NCI-H1694 (cell line): Measurements from ENCODE around the gene LMAN2.
A peak's percentile ranks its signal among the peaks of the same experiment; 100 is the strongest.

ENCODE experiments used
- DNase-seq: peaks from one replicate; lab custom pipeline; 2025; lab: John Stamatoyannopoulos, UW

Gene LMAN2, protein sequence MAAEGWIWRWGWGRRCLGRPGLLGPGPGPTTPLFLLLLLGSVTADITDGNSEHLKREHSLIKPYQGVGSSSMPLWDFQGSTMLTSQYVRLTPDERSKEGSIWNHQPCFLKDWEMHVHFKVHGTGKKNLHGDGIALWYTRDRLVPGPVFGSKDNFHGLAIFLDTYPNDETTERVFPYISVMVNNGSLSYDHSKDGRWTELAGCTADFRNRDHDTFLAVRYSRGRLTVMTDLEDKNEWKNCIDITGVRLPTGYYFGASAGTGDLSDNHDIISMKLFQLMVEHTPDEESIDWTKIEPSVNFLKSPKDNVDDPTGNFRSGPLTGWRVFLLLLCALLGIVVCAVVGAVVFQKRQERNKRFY

DNA sequence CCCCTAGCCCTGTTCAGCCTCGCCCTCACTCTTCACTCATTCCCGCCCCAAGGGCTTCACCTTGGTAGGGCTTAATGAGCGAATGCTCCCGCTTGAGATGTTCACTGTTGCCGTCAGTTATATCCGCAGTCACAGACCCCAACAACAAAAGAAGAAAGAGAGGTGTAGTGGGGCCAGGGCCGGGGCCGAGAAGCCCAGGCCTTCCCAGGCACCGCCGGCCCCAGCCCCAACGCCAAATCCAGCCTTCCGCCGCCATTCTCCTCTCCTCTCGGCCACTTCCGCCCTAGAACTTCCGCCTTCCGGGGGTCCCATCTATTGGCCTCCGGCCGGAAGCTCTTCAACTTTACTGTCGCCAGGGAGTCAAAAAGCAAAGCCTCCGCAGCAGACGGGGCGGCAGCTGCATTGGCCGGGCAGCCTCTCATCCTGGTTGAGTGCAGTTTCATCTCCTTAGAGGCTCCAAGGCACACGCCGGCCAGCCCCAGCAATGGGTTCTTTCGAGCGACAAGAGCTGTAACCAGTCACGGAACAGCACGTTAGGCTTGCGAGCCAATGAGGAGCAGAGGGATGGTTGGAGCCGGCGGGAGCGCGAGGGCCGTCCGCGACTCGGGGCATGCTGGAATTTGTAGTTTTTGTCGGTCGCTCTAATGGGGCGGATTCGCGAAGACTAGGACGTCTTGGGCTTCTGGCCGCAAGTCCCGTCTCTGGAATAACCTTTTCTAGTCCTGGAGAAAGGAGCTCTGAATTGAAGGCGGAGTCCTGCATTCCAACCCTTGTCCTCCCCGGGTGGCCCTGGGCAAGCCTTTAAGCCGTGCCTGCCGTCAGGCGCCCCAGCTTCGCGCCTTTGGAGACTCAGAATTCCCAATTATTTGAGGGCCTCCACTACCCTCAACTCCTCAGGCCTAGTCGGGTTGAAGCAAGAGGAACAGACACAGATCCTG is at the start of gene LMAN2:
Gene LMAN2, minus strand, starts transcription at position 277 of the 938 bp plus-strand sequence. Its CDS starts 21 bp downstream, at position 256.
- peak; percentile 86 for DNase-seq

- DNase-seq = no peak
Measured at GRCh38 chr5:177399997-177400868, 48.8 kb upstream of the LMAN2 start, which contains the start of gene PFN3. TSS of gene PFN3 (minus strand) at chr5:177400661. CDS start at chr5:177400576, 85 bp downstream.

- no peak for DNase-seq
Measured at GRCh38 chr5:177397875-177398390, 46.5 kb upstream of the LMAN2 start.

DNA sequence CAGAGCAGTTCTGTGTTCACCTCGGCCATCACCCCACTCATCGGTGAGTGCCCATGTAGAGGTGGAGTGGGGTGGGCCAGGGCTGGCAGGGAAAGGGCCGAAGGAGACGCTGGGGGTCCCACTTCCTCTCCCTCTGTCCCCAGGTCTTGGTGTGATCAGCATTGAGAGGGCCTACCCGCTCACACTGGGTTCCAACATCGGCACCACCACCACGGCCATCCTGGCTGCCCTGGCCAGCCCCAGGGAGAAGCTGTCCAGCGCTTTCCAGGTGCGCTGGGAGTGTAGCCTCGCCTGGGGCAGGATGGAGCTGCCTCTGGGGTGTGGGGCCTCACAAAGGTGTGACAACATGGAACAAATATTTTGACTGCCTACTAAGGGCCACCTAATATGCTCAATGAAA is 45.3 kb upstream of the LMAN2 start:
- DNase-seq = no peak

DNA sequence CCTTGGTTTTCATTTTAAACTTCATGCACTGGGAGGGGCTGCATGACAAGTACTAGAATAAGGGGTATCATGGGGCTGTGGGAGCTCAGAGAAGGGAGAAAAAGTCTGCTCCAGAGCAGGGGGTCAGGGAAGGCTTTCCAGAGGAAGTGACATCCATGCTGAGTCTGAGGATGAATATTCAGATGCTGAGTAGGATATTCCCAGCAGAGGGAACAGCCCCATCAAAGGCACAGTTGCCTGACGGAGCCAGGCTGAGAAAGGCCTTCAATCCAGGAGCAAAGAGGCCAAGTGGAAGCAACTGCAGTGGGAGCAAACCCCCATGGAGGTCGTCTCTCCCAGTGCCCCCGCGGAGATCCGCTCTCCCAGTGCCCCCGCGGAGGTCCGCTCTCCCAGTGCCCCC is 44.6 kb upstream of the LMAN2 start:
- DNase-seq = no peak

DNA sequence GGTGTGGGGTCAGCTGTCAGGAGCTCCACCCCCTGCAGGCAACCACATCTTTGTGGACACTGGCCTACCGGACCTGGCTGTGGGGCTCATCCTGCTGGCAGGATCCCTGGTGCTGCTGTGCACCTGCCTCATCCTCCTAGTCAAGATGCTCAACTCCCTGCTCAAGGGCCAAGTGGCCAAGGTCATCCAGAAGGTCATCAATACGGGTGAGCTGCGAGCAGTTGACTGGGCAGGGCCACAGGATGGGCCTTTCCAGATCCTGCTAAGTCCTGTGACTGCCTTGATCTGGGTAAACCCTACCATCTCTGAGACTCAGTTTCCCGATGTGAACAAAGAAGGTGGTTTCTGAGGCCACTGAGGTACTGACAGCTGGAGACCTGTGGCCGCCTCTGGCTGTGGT is 42.5 kb upstream of the LMAN2 start:
- DNase-seq = no peak

DNA sequence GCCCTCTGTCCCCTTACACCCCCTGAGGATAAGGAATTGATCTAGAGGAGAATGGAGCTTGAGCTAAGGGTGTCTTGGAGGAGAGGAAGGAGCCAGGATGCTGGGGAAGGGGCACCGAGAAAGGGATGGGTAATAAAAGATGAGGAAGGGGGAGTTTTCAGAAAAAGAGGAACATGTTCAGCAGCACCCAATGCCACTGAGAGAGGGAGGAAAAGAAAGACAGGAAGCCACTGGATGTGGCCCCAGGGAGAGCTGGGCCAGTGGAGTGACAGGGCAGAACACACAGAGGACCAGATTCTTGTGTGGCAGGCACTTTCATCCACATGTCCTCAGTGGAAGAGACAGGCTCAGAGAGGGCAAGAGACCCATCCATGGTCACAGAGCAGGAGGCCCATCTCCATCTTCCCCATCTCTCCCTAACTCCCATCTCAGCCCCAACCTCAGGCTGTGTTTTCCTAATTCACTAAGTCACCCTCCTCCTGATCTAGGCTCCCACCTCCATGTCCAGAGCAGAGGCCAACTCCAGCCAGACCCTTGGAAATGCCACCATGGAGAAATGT is 41.8 kb upstream of the LMAN2 start:
- DNase-seq = no peak

- no peak for DNase-seq
Measured at GRCh38 chr5:177392765-177393164, 41.3 kb upstream of the LMAN2 start.

GRCh38 chr5:177390363-177391300 is 39.2 kb upstream of the LMAN2 start:
- peak; percentile 87 for DNase-seq

DNA sequence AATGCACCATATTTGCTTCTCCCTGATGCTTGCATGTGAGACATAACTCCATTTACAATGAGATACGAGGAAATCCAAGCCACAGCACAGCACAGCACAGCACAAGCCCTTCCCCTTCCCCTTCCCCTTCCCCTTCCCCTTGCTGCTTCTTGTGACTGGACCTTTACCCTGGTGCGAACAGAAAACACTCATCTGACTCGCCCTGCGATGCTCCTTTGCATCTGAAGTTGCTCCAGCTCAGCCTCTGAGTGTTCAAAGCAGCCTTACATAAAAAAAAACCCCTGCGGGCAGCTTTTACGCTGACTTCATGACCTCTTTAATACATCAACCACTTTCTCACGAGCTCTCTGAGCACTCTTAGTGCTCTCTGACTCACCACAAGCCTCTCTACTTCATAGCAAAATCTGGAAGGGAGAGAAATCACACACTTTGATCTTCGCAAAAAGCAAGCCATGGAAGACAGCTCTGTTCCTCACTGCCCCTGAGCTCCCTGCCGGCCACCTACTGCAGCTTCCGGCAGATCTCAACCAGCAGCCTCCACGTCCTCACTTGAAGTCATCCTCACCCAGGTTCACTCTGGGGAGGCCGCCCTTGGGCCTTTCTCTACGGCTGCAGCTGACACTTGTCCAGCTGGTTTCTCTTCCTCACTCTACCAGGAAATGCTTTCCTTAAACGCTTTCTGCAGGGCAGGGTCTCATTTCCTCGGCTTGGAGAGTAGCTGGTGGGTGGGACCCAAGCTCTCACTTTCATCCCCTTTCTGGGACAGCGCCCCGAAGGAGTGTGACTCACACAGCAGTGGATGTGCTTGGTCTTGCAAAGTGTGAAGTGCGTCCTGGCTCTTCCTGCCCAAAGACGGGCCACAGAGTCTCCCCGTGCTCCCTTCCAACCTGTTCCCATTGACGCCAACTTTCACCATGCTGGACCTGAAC is 38.0 kb upstream of the LMAN2 start:
- DNase-seq = no peak

DNA sequence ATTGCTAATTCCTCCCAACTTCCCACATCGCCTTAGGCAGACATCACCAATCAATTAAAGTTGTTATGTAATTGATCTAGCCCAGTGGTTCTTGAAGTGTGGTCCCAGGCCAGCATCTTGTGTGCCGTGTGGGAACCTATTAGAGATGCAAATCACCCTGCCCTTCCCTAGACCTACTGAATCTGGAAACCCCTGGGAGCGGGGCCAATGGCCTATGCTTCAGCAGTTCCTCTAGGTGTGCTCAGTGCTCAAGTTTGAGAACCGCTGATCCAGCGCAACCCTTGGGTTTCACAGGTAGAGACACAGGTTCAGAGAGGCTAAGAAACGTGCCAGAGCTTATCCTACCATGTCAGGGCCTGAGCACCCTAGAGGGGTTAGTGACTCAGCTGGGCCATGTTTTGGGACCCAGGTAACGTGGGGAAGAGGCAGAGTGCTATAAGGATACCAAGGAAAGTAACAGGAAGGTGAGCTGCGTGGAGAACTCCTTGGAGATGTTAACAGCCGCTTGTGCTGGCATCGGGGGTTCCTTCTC is 37.1 kb upstream of the LMAN2 start:
- DNase-seq = no peak

GRCh38 chr5:177387405-177387804 is 35.9 kb upstream of the LMAN2 start:
- DNase-seq = no peak

DNA sequence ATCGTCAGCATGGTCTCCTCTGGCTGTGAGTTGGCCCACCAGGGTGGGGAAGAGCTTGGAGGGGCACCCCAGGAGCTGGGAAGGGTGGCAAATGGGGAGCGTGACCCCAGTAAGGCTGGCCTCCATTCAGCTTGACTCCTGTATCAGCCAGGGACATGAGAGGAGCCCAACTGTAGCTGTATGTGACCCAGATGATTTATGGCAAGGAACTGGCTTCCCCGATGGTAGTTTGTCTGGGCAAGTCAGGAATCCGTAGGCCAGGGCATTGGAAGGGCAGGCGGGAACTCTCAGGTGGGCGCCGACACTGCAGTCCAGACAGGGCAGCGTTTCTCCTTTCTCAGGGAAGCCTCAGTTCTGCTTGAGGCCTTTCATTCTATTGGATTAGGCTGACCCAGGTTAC is 35.1 kb upstream of the LMAN2 start:
- no peak for DNase-seq

- no peak for DNase-seq
Measured at GRCh38 chr5:177385720-177386119, 34.3 kb upstream of the LMAN2 start.

GRCh38 chr5:177384134-177384533 is 32.7 kb upstream of the LMAN2 start, which contains the start of gene SLC34A1:
TSS of gene SLC34A1 (plus strand) at chr5:177384434. CDS start at chr5:177385742, 1,308 bp downstream.
- DNase-seq = no peak

DNA sequence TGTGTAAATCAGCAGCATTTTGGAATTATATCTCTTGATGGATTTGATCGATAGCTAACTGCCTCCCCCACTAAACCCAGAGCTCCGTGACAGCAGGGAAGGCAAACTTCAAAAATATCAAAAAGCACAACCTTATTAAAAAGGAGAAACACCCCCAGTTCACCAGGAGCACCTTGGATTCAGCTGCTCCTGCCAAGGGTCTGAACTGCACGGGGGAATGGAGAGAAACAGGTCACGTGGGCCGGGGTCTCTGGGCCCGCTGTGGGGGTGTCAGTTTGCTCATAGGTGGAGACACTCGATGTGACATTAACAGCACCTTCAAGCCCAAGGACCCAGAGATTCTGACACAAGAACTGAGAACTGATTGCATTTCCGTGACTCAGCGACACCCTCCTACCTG is 31.7 kb upstream of the LMAN2 start:
- DNase-seq = no peak

DNA sequence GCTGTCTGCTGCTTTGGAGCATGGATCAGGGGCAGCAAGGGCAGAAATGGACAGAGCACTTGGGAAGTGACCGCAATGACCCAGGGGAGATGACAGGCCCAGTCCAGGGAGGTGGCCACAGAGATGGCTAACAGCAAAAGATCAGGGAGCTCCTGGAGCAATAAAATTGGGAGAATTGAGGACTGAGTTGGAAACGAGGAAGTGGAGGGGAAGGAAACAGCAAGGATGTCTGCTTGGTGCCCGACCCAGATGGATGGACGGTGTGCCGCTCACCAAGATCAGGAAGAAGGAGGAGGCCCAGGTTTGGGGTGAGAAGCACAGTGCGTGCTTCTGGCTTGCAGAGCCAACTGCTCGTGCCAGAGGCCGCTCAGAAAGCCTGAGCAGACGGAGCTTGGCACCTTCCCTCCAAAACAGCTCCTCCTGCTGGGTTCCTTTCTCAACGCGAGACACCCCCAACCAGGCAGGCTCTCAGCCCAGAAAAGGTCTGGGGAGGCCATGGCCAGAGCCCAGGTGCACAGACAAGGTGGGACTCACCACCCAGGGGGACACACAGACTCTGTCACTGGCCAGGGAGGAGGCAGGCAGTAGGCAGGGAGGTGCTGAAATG is 31.1 kb upstream of the LMAN2 start:
- DNase-seq = peak; percentile 13

- DNase-seq = no peak
Measured at GRCh38 chr5:177380805-177381126, 29.3 kb upstream of the LMAN2 start.
